Stomach (tissue), 19 donors: ENCODE results near the gene SLC35B2. TPM values are rescaled to one million over a fixed set of nuclear protein-coding genes. Genes with fewer than 3 reads are reported as not detected.

Experiments
- DNase-seq, 2 donors: peaks; one replicate each; pipeline versions ENCODE4 v3.0.0 to v3.0.0-alpha.2; 2013 to 2019
- H3K27ac ChIP-seq, 5 donors: fragments of 200-600 bp in 4 of 5; sonication (generic) in 4 of 5; one replicate each; pipeline ENCODE4 v1.5.1; 2013 to 2019; ENCODE audit warnings: mild to moderate bottlenecking in 1 of 5, moderate library complexity in 1 of 5
- H3K27me3 ChIP-seq, 3 donors: fragments of 200-600 bp; sonication (generic); one replicate each; pipeline ENCODE4 v1.5.1; 2017 to 2019; ENCODE audit warnings: mixed run types in 1 of 3
- H3K36me3 ChIP-seq, 4 donors: fragments of 200-600 bp; sonication (generic); 1 replicate in 3 of 4; 2 replicates in 1 of 4; pipeline ENCODE4 v1.5.1; 2016 to 2019
- H3K4me1 ChIP-seq, 4 donors: fragments of 200-600 bp; sonication (generic); one replicate each; pipeline ENCODE4 v1.5.1; 2016 to 2019
- H3K4me3 ChIP-seq, 4 donors: fragments of 200-600 bp; sonication (generic) in 3 of 4; one replicate each; pipeline ENCODE4 v1.5.1; 2016 to 2019; ENCODE audit warnings: mild to moderate bottlenecking in 1 of 4
- H3K9me3 ChIP-seq, 4 donors: fragments of 200-600 bp; sonication (generic); one replicate each; pipeline ENCODE4 v1.5.1; 2016 to 2019
- EP300 ChIP-seq: sonication (generic); formaldehyde crosslinking; IDR thresholded peaks from one replicate; pipeline ENCODE4 v1.6.1; 2017; ENCODE audit warnings: antibody characterized with exemption
- POLR2A ChIP-seq, 4 donors: fragments of 450-650 bp; IDR thresholded peaks; one replicate each; pipeline ENCODE4 v1.6.1; 2016; ENCODE audit warnings: antibody characterized with exemption in 4 of 4, control low read depth in 2 of 4, mild to moderate bottlenecking in 1 of 4, moderate library complexity in 1 of 4
- POLR2AphosphoS5 ChIP-seq, 3 donors: sonication (generic); formaldehyde crosslinking; IDR thresholded peaks; one replicate each; pipeline ENCODE4 v1.6.1; 2016; ENCODE audit warnings: antibody characterized with exemption in 3 of 3
- WGBS, 5 donors: extraction: QIAGEN DNeasy Blood & Tissue Kit in 3 of 5; methylation state at CpG; one replicate each; pipeline versions ENCODE4 v1.1.5 to v1.1.7; 2013 to 2018; 5-methylcytosine and 5-hydroxymethylcytosine counted together
- intact Hi-C: fragments of 100-400 bp; cut with DNase I; formaldehyde crosslinking; loops from one replicate; pipeline ENCODE4 v1.15.1; 2023; ENCODE audit warnings: low total_unique reads
- long read RNA-seq, 10 donors: transcript quantifications; one replicate each; lab custom pipeline, GENCODE V29; 2026
- polyA plus RNA-seq, 3 donors: library from polyadenylated mRNA; stranded (reverse); fragments of 200-250 nt; gene quantifications; one replicate each; pipeline ENCODE4 v1.2.3, GENCODE V29; 2013
- total RNA-seq, 5 donors: library from RNA; depleted of rRNA; stranded (reverse); fragments of >200 nt; gene quantifications; one replicate each; pipeline versions ENCODE4 v1.1.0 to v1.2.3, GENCODE V29; 2014 to 2016
- TF ChIP-seq, protein P1 (sequence below), 7 experiments: fragments of 450-650 bp in 4 of 7; fragments of 200-600 bp in 3 of 7; sonication (generic) in 3 of 7; IDR thresholded peaks; one replicate each; pipeline ENCODE4 v1.5.1; 2016 to 2019; ENCODE audit warnings: antibody characterized with exemption in 7 of 7, control low read depth in 2 of 7, mild to moderate bottlenecking in 1 of 7
- donor health status: healthy with polysubstance abuse.
- donor health status: Bipolar disorder and iron deficiency.
- donor health status: healthy.

The SLC35B2 gene
- total RNA-seq, result 10 to 100 TPM in 4 of 5 donors, 1 to 10 TPM in 1; 1.4 to 60.1 (median 27.0) TPM
- 10 to 100 TPM in 2 of 3 donors, 1 to 10 TPM in 1; 7.3 to 17.2 (median 16.6) TPM for polyA plus RNA-seq
- long read RNA-seq, donor 1, partial matches to known transcripts, result 0 of 4 reads
- long read RNA-seq, donor 1, other reads (novel, unspliced or antisense), result 0 of 4 reads
- long read RNA-seq, donor 2, transcript SLC35B2-202 (4 exons, 2,043 nt), result major isoform, 5 of 5 reads
- long read RNA-seq, donor 2, partial matches to known transcripts, result 0 of 5 reads
- long read RNA-seq, donor 2, other reads (novel, unspliced or antisense), result 0 of 5 reads
- long read RNA-seq, donor 3, transcript SLC35B2-202 (4 exons, 2,043 nt), result major isoform, 7 of 8 reads
- long read RNA-seq, donor 3, partial matches to known transcripts, result 0 of 8 reads
- long read RNA-seq, donor 3, other reads (novel, unspliced or antisense), result 0 of 8 reads
- long read RNA-seq, donor 4, partial matches to known transcripts, result 0 of 2 reads
- long read RNA-seq, donor 4, other reads (novel, unspliced or antisense), result 0 of 2 reads
- long read RNA-seq, donor 5, transcript SLC35B2-202 (4 exons, 2,043 nt), result major isoform, 21 of 24 reads
- long read RNA-seq, donor 5, partial matches to known transcripts, result 0 of 24 reads
- long read RNA-seq, donor 5, other reads (novel, unspliced or antisense), result 0 of 24 reads
- long read RNA-seq, donor 6, transcript SLC35B2-202 (4 exons, 2,043 nt), result major isoform, 20 of 21 reads
- long read RNA-seq, donor 6, partial matches to known transcripts, result 0 of 21 reads
- long read RNA-seq, donor 6, other reads (novel, unspliced or antisense), result 0 of 21 reads
- long read RNA-seq, donor 7, transcript SLC35B2-202 (4 exons, 2,043 nt), result major isoform, 25 of 26 reads
- long read RNA-seq, donor 7, partial matches to known transcripts, result 0 of 26 reads
- long read RNA-seq, donor 7, other reads (novel, unspliced or antisense), result 0 of 26 reads
- long read RNA-seq, donor 8, transcript SLC35B2-202 (4 exons, 2,043 nt), result major isoform, 10 of 11 reads
- long read RNA-seq, donor 8, partial matches to known transcripts, result 0 of 11 reads
- long read RNA-seq, donor 8, other reads (novel, unspliced or antisense), result 0 of 11 reads
- long read RNA-seq, donor 9, transcript SLC35B2-202 (4 exons, 2,043 nt), result major isoform, 16 of 20 reads
- long read RNA-seq, donor 9, partial matches to known transcripts, result 0 of 20 reads
- long read RNA-seq, donor 9, other reads (novel, unspliced or antisense), result 0 of 20 reads
- long read RNA-seq, donor 10, transcript SLC35B2-202 (4 exons, 2,043 nt), result major isoform, 5 of 5 reads
- long read RNA-seq, donor 10, partial matches to known transcripts, result 0 of 5 reads
- long read RNA-seq, donor 10, other reads (novel, unspliced or antisense), result 0 of 5 reads

- peak within 1 kb of the TSS; percentile 82 to 96 (median 92) for H3K4me3 ChIP-seq
- DNase-seq, result peak; percentile 68 to 92
- 0 to 1% (median 1%) methylated on average over 13 to 80 of the region's 80 CpGs for WGBS, 5 donors
- peaks cover 49 to 75% (median 61%) of the 10 kb centered on the region in 4 donors for H3K36me3 ChIP-seq
- peak within 1 kb of the TSS; percentile 94 to 97 (median 95) for H3K27ac ChIP-seq
- no peaks in the 10 kb centered on the region for H3K27me3 ChIP-seq
- H3K4me1 ChIP-seq, result peaks cover 32 to 65% (median 56%) of the 10 kb centered on the region in 4 donors
- H3K9me3 ChIP-seq, result no peaks in the 10 kb centered on the region
- TF ChIP-seq EP300 (no peak), POLR2AphosphoS5 (IDR thresholded peaks at IDR 0.05) (peak; percentile 15 to 63 (median 51)), POLR2A (IDR thresholded peaks at IDR 0.05) (no peak)
- TF ChIP-seq, protein P1, sequence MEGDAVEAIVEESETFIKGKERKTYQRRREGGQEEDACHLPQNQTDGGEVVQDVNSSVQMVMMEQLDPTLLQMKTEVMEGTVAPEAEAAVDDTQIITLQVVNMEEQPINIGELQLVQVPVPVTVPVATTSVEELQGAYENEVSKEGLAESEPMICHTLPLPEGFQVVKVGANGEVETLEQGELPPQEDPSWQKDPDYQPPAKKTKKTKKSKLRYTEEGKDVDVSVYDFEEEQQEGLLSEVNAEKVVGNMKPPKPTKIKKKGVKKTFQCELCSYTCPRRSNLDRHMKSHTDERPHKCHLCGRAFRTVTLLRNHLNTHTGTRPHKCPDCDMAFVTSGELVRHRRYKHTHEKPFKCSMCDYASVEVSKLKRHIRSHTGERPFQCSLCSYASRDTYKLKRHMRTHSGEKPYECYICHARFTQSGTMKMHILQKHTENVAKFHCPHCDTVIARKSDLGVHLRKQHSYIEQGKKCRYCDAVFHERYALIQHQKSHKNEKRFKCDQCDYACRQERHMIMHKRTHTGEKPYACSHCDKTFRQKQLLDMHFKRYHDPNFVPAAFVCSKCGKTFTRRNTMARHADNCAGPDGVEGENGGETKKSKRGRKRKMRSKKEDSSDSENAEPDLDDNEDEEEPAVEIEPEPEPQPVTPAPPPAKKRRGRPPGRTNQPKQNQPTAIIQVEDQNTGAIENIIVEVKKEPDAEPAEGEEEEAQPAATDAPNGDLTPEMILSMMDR (IDR thresholded peaks at IDR 0.05), result peak in 4 of 7 experiments; percentile 25 to 92 (median 73)
- intact Hi-C loops, result no loop called here
Observed at GRCh38 chr6:44257025-44257752, at the start of gene SLC35B2. Gene SLC35B2 (minus strand): TSS chr6:44257528. CDS start chr6:44257410, 118 bp downstream.

DNA sequence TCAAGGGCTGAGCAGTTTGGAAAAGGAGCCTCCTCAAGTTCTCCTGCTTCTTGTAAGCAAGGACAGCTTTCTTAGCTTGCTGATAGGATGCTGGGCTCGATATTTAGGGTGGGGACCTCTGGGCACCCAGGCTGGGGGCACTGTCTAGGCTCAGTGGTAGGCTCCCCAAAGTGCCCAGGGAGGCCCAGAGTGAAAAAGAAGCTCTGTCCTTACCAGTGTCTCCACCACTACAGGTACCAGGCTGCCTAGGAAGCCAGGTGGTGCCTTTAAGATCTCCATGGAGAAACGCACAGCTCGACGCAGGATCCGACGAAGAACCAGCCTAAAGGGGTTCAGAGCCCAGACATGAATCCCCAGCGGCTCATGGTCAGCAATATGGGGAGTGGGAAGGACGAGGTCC lies 49.4 kb upstream of the SLC35B2 start:
- peaks cover 79 to 100% (median 98%) of the 10 kb centered on the region in 4 donors for H3K36me3 ChIP-seq
- TF ChIP-seq POLR2A (IDR thresholded peaks at IDR 0.05) (no peak), POLR2AphosphoS5 (IDR thresholded peaks at IDR 0.05) (no peak), EP300 (no peak)
- TF ChIP-seq, protein P1 (IDR thresholded peaks at IDR 0.05), result no peak
- H3K27ac ChIP-seq, result no peak overlapping the region
- no peak overlapping the region for H3K4me3 ChIP-seq
- H3K4me1 ChIP-seq, result peaks cover 0 to 4% (median 2%) of the 10 kb centered on the region in 4 donors
- no peaks in the 10 kb centered on the region for H3K27me3 ChIP-seq
- intact Hi-C loops, result no loop called here
- WGBS, 5 donors, result 92 to 95% (median 93%) methylated on average over 7 to 8 of the region's 8 CpGs
- H3K9me3 ChIP-seq, result no peaks in the 10 kb centered on the region
- DNase-seq, result no peak

GRCh38 chr6:44305200-44305725 lies 47.9 kb upstream of the SLC35B2 start:
- peaks cover 80 to 100% (median 100%) of the 10 kb centered on the region in 4 donors for H3K36me3 ChIP-seq
- H3K9me3 ChIP-seq, result no peaks in the 10 kb centered on the region
- TF ChIP-seq, protein P1 (IDR thresholded peaks at IDR 0.05), result no peak
- no peak for TF ChIP-seq EP300
- no peak for TF ChIP-seq POLR2AphosphoS5 (IDR thresholded peaks at IDR 0.05)
- no peak for TF ChIP-seq POLR2A (IDR thresholded peaks at IDR 0.05)

More at GRCh38 chr6:44305200-44305725, 47.9 kb upstream of the SLC35B2 start:
- 75 to 93% (median 90%) methylated on average over 4 to 5 of the region's 5 CpGs for WGBS, 5 donors
- Histone ChIP-seq H3K27ac (no peak overlapping the region), H3K4me1 (no peaks in the 10 kb centered on the region), H3K4me3 (no peak overlapping the region), H3K27me3 (no peaks in the 10 kb centered on the region)
- intact Hi-C loops, result no loop called here
- DNase-seq, result no peak
